ENCODE results near the gene PILRA.
A peak's percentile ranks its signal among the peaks of the same experiment; 100 is the strongest.
"Not testable (repeated sequence)": the region's sequence is repeated elsewhere in the genome, so short reads cannot be mapped to it uniquely, and the experiment has no call there.

Gene PILRA

GRCh38 chr7:100360135-100360854 lies 13.0 kb upstream of the PILRA start:
- H3K9ac ChIP-seq (ENCODE audit: low read depth, low read length): no peak overlapping the region
- H3K4me3 ChIP-seq (ENCODE audit: low read length): no peak overlapping the region
- no peak overlapping the region for H3K27ac ChIP-seq (ENCODE audit: low read length)
- no peaks in the 10 kb centered on the region for H3K9me3 ChIP-seq (ENCODE audit: insufficient read depth, low read depth, low read length)
- H3K27me3 ChIP-seq (ENCODE audit: insufficient read depth, low read length): no peaks in the 10 kb centered on the region
- H3K36me3 ChIP-seq (ENCODE audit: insufficient read depth, low read depth, low read length): peaks cover 81% of the 10 kb centered on the region
- H3K4me1 ChIP-seq (ENCODE audit: insufficient read depth, low read length): no peaks in the 10 kb centered on the region

DNA sequence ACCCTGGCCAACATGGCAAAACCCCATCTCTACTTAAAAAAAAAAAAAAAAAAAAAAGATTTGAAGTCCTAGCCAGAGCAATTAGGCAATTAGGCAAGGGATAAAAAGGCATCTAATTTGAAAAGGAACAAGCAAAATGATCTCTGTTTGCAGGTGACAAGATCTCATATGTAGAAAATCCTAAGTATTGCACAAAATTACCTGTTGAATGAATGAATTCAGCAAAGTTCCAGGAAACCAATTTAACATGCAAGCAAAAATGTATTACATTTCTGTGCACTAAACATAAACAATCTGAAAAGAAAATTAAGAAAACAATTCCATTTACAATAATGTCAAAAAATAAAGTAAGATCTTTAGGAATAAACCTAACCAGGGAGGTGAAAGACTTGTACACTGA lies 10.2 kb upstream of the PILRA start:
- Histone ChIP-seq H3K4me1 (ENCODE audit: insufficient read depth, low read length) (no peaks in the 10 kb centered on the region), H3K27me3 (ENCODE audit: insufficient read depth, low read length) (no peaks in the 10 kb centered on the region), H3K27ac (ENCODE audit: low read length) (no peak overlapping the region), H3K9me3 (ENCODE audit: insufficient read depth, low read depth, low read length) (no peaks in the 10 kb centered on the region), H3K4me3 (ENCODE audit: low read length) (no peak overlapping the region), H3K36me3 (ENCODE audit: insufficient read depth, low read depth, low read length) (peaks cover 67% of the 10 kb centered on the region), H3K9ac (ENCODE audit: low read depth, low read length) (no peak overlapping the region)

DNA sequence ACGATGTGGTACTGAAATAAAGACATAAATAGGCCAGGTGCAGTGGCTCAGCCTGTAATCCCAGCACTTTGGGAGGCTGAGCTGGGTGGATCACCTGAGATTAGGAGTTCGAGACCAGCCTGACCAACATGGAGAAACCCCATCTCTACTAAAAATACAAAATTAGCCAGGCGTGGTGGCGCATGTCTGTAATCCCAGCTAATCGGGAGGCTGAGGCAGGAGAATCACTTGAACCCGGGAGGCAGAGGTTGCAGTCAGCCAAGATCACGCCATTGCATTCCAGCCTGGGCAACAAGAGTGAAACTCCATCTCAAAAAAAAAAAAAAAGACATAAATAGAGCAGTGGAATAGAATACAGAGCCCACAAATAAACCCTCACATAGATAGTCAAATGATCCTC lies 9.5 kb upstream of the PILRA start:
- H3K36me3 ChIP-seq (ENCODE audit: insufficient read depth, low read depth, low read length): peaks cover 60% of the 10 kb centered on the region
- not testable (repeated sequence) for H3K9ac ChIP-seq (ENCODE audit: low read depth, low read length); H3K4me3 ChIP-seq (ENCODE audit: low read length); H3K27ac ChIP-seq (ENCODE audit: low read length); H3K9me3 ChIP-seq (ENCODE audit: insufficient read depth, low read depth, low read length); H3K4me1 ChIP-seq (ENCODE audit: insufficient read depth, low read length); H3K27me3 ChIP-seq (ENCODE audit: insufficient read depth, low read length)

DNA sequence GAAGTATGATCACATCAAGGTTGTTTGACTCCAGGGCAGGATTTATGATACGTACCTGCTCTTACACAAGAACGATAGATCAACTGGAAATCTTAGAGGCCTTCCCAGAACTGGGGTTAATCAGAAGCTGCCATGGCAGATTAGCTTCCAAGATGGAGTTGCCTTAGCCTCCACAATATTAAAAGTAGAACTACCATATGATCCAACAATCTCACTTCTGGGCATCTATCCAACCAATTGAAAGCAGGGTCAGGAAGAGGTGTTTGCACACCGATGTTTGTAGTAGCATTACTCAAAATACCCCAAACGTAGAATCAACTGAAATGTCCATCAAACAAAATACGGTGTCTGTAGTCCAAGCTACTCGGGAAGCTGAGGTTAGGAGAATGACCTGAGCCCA lies 8.8 kb upstream of the PILRA start:
- Histone ChIP-seq H3K27ac (ENCODE audit: low read length) (no peak overlapping the region), H3K4me1 (ENCODE audit: insufficient read depth, low read length) (no peaks in the 10 kb centered on the region), H3K9me3 (ENCODE audit: insufficient read depth, low read depth, low read length) (no peaks in the 10 kb centered on the region), H3K36me3 (ENCODE audit: insufficient read depth, low read depth, low read length) (peaks cover 53% of the 10 kb centered on the region), H3K9ac (ENCODE audit: low read depth, low read length) (no peak overlapping the region), H3K27me3 (ENCODE audit: insufficient read depth, low read length) (no peaks in the 10 kb centered on the region), H3K4me3 (ENCODE audit: low read length) (no peak overlapping the region)

- H3K9ac ChIP-seq (ENCODE audit: low read depth, low read length); H3K9me3 ChIP-seq (ENCODE audit: insufficient read depth, low read depth, low read length); H3K4me1 ChIP-seq (ENCODE audit: insufficient read depth, low read length); H3K27me3 ChIP-seq (ENCODE audit: insufficient read depth, low read length); H3K27ac ChIP-seq (ENCODE audit: low read length); H3K4me3 ChIP-seq (ENCODE audit: low read length): not testable (repeated sequence)
- peaks cover 39% of the 10 kb centered on the region for H3K36me3 ChIP-seq (ENCODE audit: insufficient read depth, low read depth, low read length)
Observed at GRCh38 chr7:100365998-100366367, 7.3 kb upstream of the PILRA start.

GRCh38 chr7:100366411-100367250 lies 6.7 kb upstream of the PILRA start:
- Histone ChIP-seq H3K27me3 (ENCODE audit: insufficient read depth, low read length) (no peaks in the 10 kb centered on the region), H3K4me1 (ENCODE audit: insufficient read depth, low read length) (peaks cover 12% of the 10 kb centered on the region; the same call in 1 of the 2 replicates), H3K36me3 (ENCODE audit: insufficient read depth, low read depth, low read length) (peaks cover 32% of the 10 kb centered on the region), H3K9ac (ENCODE audit: low read depth, low read length) (no peak overlapping the region), H3K27ac (ENCODE audit: low read length) (no peak overlapping the region), H3K4me3 (ENCODE audit: low read length) (no peak overlapping the region), H3K9me3 (ENCODE audit: insufficient read depth, low read depth, low read length) (no peaks in the 10 kb centered on the region)

DNA sequence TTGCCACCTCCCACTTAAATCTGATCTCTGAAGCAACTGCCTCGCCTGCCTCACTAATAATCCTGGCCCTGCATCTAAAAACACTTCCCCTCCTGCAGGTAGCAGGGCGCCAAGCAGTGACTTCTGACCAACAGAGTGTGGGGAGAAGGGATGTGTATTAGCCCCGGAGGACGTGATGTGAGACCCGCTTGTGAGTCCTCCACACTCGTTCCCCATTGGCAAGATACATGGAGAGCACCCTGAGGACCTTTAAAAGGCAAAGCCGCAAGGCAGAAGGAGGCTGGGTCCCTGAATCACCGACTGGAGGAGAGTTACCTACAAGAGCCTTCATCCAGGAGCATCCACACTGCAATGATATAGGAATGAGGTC lies 6.1 kb upstream of the PILRA start:
- no peaks in the 10 kb centered on the region for H3K9me3 ChIP-seq (ENCODE audit: insufficient read depth, low read depth, low read length)
- no peak overlapping the region for H3K27ac ChIP-seq (ENCODE audit: low read length)
- peaks cover 12% of the 10 kb centered on the region; the same call in 1 of the 2 replicates for H3K4me1 ChIP-seq (ENCODE audit: insufficient read depth, low read length)
- no peak overlapping the region for H3K9ac ChIP-seq (ENCODE audit: low read depth, low read length)
- H3K36me3 ChIP-seq (ENCODE audit: insufficient read depth, low read depth, low read length): peaks cover 26% of the 10 kb centered on the region
- no peak overlapping the region for H3K4me3 ChIP-seq (ENCODE audit: low read length)
- no peaks in the 10 kb centered on the region for H3K27me3 ChIP-seq (ENCODE audit: insufficient read depth, low read length)

DNA sequence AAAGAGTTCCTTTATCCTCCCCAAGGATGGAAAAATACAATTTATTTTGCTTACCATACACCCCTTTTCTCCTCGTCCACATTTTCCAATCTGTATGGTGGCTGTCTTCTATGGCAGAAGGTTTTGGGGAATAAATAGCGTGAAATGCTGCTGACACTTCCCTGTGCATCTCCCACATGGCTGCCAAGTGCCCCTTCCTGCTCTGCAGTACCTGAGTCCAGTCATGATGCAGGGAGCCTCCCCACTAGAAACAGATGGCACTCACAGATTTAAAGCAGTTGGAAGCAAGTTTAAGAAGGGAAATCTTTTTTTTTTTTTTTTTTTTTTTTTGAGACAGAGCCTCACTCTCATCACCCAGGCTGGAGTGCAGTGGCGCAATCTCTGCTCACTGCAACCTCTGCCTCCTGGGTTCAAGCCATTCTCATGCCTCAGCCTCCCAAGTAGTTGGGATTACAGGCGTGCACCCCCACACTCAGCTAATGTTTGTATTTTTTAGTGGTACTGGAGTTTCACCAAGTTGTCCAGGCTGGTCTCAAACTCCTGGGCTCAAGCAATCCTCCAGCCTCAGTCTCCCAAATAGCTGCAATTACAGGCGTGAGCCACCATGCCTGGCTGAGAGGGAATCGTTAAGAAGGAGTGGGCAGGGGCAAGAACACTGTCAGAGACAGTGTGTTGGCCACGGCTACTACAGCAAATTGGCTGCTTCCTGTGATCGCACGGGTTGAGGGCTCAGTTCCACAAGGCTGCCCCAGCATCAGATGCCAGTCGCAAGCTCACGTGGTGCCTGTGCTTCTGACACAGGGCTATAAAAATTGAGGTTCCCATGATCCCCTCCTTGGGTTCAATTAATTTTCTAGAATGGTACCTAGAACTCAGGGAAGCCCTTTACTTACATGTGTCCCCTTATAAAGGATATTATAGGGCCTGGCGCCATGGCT lies 5.3 kb upstream of the PILRA start:
- H3K9ac ChIP-seq (ENCODE audit: low read depth, low read length): no peak overlapping the region
- no peaks in the 10 kb centered on the region for H3K9me3 ChIP-seq (ENCODE audit: insufficient read depth, low read depth, low read length)
- H3K27me3 ChIP-seq (ENCODE audit: insufficient read depth, low read length): no peaks in the 10 kb centered on the region
- H3K4me3 ChIP-seq (ENCODE audit: low read length): no peak overlapping the region
- peaks cover 12% of the 10 kb centered on the region; the same call in 1 of the 2 replicates for H3K4me1 ChIP-seq (ENCODE audit: insufficient read depth, low read length)
- no peak overlapping the region for H3K27ac ChIP-seq (ENCODE audit: low read length)
- peaks cover 19% of the 10 kb centered on the region for H3K36me3 ChIP-seq (ENCODE audit: insufficient read depth, low read depth, low read length)

DNA sequence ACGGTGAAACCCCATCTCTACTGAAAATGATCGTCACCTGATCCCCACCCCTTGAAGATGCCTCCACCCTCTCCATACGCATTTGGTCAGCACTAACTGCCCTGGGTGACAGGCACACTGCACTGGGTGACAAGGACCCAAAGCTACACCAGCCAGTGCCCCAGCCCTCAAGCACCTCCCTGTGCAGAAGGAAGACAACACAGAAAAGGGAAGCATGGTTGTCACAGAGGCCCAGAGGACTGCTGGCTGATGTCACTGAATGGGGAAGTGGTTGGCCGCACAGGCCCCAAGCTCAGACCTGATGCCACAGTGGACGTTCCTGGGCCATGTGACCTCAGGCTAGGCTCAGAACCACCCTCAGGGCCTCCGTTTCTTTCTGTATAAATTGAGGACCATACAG lies 4.2 kb upstream of the PILRA start:
- Histone ChIP-seq H3K4me1 (ENCODE audit: insufficient read depth, low read length) (peaks cover 12% of the 10 kb centered on the region; the same call in 1 of the 2 replicates), H3K36me3 (ENCODE audit: insufficient read depth, low read depth, low read length) (0 out of 2 replicates have a peak, but pooled peaks cover 10% of the 10 kb centered on the region), H3K9ac (ENCODE audit: low read depth, low read length) (no peak overlapping the region), H3K27ac (ENCODE audit: low read length) (no peak overlapping the region), H3K9me3 (ENCODE audit: insufficient read depth, low read depth, low read length) (no peaks in the 10 kb centered on the region), H3K27me3 (ENCODE audit: insufficient read depth, low read length) (no peaks in the 10 kb centered on the region), H3K4me3 (ENCODE audit: low read length) (no peak overlapping the region)

GRCh38 chr7:100370303-100370702 lies 3.0 kb upstream of the PILRA start:
- Histone ChIP-seq H3K4me3 (ENCODE audit: low read length) (0 out of 2 replicates have a peak overlapping the region, but pooled peaks have one; percentile 13), H3K27me3 (ENCODE audit: insufficient read depth, low read length) (no peaks in the 10 kb centered on the region), H3K9me3 (ENCODE audit: insufficient read depth, low read depth, low read length) (no peaks in the 10 kb centered on the region), H3K36me3 (ENCODE audit: insufficient read depth, low read depth, low read length) (0 out of 2 replicates have a peak, but pooled peaks cover 7% of the 10 kb centered on the region), H3K9ac (ENCODE audit: low read depth, low read length) (peak overlapping the region; percentile 53; the same call in 1 of the 2 replicates), H3K4me1 (ENCODE audit: insufficient read depth, low read length) (peaks cover 12% of the 10 kb centered on the region; the same call in 1 of the 2 replicates), H3K27ac (ENCODE audit: low read length) (peak overlapping the region; percentile 29)

DNA sequence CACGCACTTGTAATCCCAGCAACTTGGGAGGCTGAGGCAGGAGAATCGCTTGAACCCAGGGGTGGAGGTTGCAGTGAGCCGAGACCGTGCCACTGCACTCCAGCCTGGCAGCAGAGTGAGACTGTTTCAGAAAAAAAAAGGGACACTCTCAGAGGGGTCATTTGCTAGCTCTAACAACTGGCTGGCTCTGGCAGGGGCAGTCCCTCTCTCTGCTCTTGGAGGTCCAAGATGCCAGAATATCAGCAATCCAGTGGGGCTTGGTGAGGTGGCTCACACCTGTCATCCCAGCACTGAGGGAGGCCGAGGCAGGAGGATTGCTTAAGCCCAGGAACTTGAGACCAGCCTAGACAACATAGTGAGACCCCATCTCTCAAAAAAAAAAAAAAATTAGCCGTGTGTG lies 2.5 kb upstream of the PILRA start:
- H3K36me3 ChIP-seq (ENCODE audit: insufficient read depth, low read depth, low read length): 0 out of 2 replicates have a peak, but pooled peaks cover 7% of the 10 kb centered on the region
- no peaks in the 10 kb centered on the region for H3K9me3 ChIP-seq (ENCODE audit: insufficient read depth, low read depth, low read length)
- peak overlapping the region; percentile 29 for H3K27ac ChIP-seq (ENCODE audit: low read length)
- peaks cover 12% of the 10 kb centered on the region; the same call in 1 of the 2 replicates for H3K4me1 ChIP-seq (ENCODE audit: insufficient read depth, low read length)
- H3K27me3 ChIP-seq (ENCODE audit: insufficient read depth, low read length): no peaks in the 10 kb centered on the region
- peak overlapping the region; percentile 53; the same call in 1 of the 2 replicates for H3K9ac ChIP-seq (ENCODE audit: low read depth, low read length)
- H3K4me3 ChIP-seq (ENCODE audit: low read length): no peak overlapping the region
